Upper lobe of right lung (tissue), 1 donor: ENCODE results near the gene KLHDC10. TPM values are rescaled to one million over a fixed set of nuclear protein-coding genes. Genes with fewer than 3 reads are reported as not detected.

Experiments
- ATAC-seq: fragments of 200-7000 bp; cut with Tn5 transposase; one replicate; pipeline ENCODE4 v1.9.1; 2020; ENCODE audit warnings: mild to moderate bottlenecking, moderate library complexity
- DNase-seq: peaks from one replicate; pipeline ENCODE4 v3.0.0-alpha.2; 2020
- H3K27ac ChIP-seq: fragments of 200-600 bp; one replicate; pipeline ENCODE4 v1.8.0; 2022
- H3K27me3 ChIP-seq: fragments of 200-600 bp; one replicate; pipeline ENCODE4 v1.8.0; 2022; ENCODE audit warnings: mild to moderate bottlenecking
- H3K36me3 ChIP-seq: fragments of 200-600 bp; one replicate; pipeline ENCODE4 v1.8.0; 2022
- H3K4me1 ChIP-seq: fragments of 200-600 bp; one replicate; pipeline ENCODE4 v1.8.0; 2022
- H3K4me3 ChIP-seq: fragments of 200-600 bp; one replicate; pipeline ENCODE4 v1.8.0; 2022; ENCODE audit warnings: mild to moderate bottlenecking
- H3K9me3 ChIP-seq: fragments of 200-600 bp; one replicate; pipeline ENCODE4 v1.8.0; 2022
- intact Hi-C: fragments of 100-400 bp; cut with DNase I; formaldehyde crosslinking; loops from one replicate; pipeline ENCODE4 v1.11.0; 2022
- total RNA-seq: library from RNA; stranded (reverse); fragmentation: NEBNext Ultra II Directional; extraction: Animal tissue kit (Norgen Biotek cat#: 25700); gene quantifications from one replicate; pipeline ENCODE4 v1.2.1, GENCODE V29; 2021
- TF ChIP-seq, protein P1 (sequence below): fragments of 200-600 bp; IDR thresholded peaks from one replicate; pipeline ENCODE4 v1.8.0; 2022; ENCODE audit warnings: antibody characterized with exemption
- donor health status: DM: no; HTN: yes; CAD: no; lungs with severe emphysema.

The KLHDC10 gene
- total RNA-seq, 1 donor from 2014 or later: 32.0 TPM

DNA sequence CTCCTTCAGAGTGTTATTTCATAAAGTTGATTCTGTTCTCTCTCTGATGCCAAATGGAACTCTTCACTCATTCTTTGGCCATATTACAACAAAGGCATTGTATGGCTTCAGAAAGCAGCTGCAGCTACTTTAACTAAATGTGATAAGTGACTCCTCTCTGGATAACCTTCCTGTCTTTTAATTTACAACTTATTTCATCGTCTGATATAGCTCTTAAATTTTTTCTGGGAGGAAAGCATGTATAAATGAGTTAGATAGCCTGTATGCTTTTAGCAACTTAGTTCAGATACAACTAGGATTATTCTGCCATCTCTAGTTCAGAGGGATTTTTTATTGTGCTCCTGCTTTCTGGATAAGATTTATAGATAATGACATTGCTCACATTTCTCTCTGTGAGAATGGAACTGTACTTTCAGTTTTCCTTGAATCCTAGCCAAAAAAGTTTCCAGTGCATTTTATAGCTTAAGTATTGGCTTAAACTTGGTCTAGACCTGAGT, 57.5 kb downstream of the KLHDC10 start:
- Histone ChIP-seq H3K27me3 (no peaks in the 10 kb centered on the region), H3K4me3 (no peak overlapping the region), H3K9me3 (no peaks in the 10 kb centered on the region), H3K27ac (peak overlapping the region; percentile 31), H3K4me1 (peaks cover 12% of the 10 kb centered on the region), H3K36me3 (peaks cover 83% of the 10 kb centered on the region)
- intact Hi-C loops: no loop called here
- ATAC-seq (no peak), DNase-seq (no peak)
- TF ChIP-seq, protein P1, sequence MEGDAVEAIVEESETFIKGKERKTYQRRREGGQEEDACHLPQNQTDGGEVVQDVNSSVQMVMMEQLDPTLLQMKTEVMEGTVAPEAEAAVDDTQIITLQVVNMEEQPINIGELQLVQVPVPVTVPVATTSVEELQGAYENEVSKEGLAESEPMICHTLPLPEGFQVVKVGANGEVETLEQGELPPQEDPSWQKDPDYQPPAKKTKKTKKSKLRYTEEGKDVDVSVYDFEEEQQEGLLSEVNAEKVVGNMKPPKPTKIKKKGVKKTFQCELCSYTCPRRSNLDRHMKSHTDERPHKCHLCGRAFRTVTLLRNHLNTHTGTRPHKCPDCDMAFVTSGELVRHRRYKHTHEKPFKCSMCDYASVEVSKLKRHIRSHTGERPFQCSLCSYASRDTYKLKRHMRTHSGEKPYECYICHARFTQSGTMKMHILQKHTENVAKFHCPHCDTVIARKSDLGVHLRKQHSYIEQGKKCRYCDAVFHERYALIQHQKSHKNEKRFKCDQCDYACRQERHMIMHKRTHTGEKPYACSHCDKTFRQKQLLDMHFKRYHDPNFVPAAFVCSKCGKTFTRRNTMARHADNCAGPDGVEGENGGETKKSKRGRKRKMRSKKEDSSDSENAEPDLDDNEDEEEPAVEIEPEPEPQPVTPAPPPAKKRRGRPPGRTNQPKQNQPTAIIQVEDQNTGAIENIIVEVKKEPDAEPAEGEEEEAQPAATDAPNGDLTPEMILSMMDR: no peak

DNA sequence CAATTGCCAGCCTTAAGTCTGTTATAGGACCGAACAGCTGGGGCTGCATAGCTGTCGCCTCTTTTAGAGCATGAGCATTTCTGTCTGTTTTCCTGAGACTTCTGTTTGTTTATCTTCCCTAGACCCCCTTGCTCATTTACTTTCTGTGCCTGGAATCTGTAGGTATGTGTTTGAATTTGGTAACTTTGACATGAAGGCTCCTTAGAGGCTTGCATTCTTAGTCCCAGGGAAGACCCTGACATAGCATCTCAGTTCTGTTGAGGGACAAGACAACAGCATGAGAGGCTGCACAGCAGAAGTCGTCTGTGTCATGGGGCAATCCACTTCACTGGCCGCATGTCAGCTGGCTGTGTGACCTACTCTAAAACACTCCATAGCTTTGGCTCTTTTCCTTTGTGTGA, 58.7 kb downstream of the KLHDC10 start:
- Histone ChIP-seq H3K9me3 (no peaks in the 10 kb centered on the region), H3K4me1 (peaks cover 12% of the 10 kb centered on the region), H3K4me3 (no peak overlapping the region), H3K36me3 (peaks cover 77% of the 10 kb centered on the region), H3K27ac (no peak overlapping the region), H3K27me3 (no peaks in the 10 kb centered on the region)
- TF ChIP-seq, protein P1: no peak
- intact Hi-C loops: no loop called here
- no peak for ATAC-seq
- DNase-seq: no peak

DNA sequence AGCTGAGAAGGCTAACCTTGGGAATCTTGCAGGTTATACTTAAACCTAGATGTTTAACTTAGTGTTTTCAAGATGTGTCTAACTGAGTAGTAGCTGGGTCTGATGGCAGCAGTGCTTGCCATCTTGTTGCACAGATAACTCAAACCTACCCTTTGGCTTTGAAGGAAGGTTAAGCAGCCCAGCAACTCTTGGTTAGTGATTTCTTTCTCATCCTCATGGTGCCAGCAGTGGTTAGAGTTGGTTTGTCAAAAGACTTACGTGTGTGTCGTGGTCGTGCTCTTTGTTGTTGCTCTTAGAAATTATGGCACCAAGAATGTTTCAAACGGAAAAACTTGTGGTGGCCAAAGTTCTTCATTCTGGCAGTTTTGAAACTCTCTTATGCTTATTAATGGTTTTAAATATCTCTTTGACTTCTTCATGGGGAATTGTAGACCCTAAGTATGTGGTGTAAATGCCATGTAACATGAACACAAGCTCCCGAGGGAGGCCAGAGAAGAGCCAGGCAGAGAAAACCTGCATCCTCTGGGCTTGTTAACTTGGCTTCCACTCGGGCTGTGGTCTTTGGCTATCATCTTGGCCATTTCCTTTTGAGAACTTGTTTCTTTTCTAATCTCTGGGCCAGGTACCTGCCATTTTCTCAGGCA, 61.0 kb downstream of the KLHDC10 start:
- Histone ChIP-seq H3K4me3 (no peak overlapping the region), H3K27me3 (no peaks in the 10 kb centered on the region), H3K9me3 (no peaks in the 10 kb centered on the region), H3K27ac (no peak overlapping the region), H3K36me3 (peaks cover 66% of the 10 kb centered on the region), H3K4me1 (peaks cover 12% of the 10 kb centered on the region)
- DNase-seq (no peak), ATAC-seq (no peak)
- intact Hi-C loops: no loop called here
- TF ChIP-seq, protein P1: no peak

DNA sequence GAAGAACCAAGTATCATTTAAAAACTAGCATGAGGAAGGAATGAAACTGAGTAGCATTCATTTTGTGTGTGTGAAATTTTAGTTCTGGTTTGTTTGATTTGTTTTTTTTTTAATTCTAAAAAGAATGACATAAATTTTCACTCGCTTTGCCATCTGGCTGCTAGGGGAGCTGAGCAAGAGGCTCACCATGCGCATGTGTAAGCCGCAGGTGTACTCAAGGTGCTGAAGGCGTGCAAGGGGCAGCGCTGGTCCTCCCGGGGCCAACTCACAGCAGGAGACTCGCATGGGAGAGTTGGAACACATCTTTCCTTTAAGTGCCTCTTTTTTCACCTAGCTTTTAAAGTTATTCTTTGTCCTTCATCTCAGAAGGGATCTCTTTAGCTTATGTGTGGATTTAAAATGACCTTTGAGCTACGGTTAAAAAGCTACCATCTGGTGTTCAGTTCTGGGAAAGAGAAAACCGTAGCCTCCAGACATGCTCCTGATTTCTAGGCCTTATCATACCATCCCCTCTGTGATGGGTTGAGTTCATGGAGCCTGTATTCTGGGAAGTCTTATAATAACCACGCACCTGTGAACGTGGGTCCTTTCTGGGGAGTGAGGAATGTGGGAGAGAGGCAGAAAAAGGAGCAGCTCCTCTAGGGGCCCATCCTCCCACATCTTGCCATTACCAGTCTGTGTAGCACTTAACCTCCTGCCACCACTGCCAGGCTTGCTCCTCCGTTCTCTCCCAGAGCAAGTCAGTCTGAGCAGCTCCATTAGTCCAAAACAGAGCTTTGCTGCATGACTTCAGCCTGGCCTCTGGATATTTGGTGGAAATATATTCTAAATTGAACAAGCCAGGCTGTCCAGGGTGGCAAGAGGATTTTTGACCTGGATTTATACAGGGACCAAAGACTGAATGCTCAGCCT, 61.9 kb downstream of the KLHDC10 start:
- TF ChIP-seq, protein P1: no peak
- Histone ChIP-seq H3K4me1 (peaks cover 12% of the 10 kb centered on the region), H3K27me3 (no peaks in the 10 kb centered on the region), H3K9me3 (no peaks in the 10 kb centered on the region), H3K4me3 (no peak overlapping the region), H3K36me3 (peaks cover 64% of the 10 kb centered on the region), H3K27ac (no peak overlapping the region)
- no peak for DNase-seq
- intact Hi-C loops: no loop called here
- no peak for ATAC-seq

DNA sequence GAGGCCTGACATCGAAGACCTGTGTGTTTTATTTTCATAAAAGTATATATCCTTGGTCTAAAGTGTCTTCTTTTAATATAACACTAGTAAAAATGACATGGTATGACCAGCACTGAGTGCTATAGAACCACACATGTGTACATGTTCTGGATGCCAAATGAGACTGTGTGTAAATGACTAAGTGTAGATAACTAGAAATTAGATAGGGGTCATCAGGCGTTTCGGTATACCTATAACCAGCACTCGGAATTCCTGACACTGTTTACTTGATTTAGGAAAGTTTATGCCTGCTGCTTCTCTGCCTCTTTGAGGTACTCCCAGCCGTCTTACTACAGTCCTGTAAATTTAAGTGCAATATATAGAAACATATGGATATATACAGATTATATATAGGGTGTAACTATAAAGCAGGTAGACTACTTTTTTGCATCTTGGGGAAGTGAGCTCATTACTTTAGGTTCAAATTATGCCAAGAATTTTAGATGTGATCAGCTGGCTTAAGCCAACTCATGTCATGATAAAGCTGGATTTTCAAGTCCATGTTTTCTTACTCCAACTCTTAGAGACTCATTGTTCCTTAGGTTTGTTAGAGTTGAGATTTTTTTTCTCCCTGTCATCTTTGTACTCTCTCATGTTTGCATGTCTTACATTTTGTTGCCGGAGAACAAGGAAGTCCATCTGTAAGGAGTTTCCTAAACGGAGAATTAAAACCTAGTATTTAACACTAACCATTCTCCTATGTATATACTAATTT, 62.9 kb downstream of the KLHDC10 start:
- no peak overlapping the region for H3K4me3 ChIP-seq
- H3K27ac ChIP-seq: no peak overlapping the region
- ATAC-seq: no peak
- H3K36me3 ChIP-seq: peaks cover 64% of the 10 kb centered on the region
- no peak for DNase-seq
- peaks cover 3% of the 10 kb centered on the region for H3K4me1 ChIP-seq
- intact Hi-C loops: no loop called here
- TF ChIP-seq, protein P1: no peak
- no peaks in the 10 kb centered on the region for H3K27me3 ChIP-seq
- no peaks in the 10 kb centered on the region for H3K9me3 ChIP-seq
